GM18858 (cell line): ENCODE data around the gene TUBGCP2.

Source experiments
- ATAC-seq: cut with Tn5 transposase; IDR thresholded peaks from one replicate; pipeline ENCODE4 v1.9.1; 2021; ENCODE audit not compliant: unreplicated experiment

Gene TUBGCP2

DNA sequence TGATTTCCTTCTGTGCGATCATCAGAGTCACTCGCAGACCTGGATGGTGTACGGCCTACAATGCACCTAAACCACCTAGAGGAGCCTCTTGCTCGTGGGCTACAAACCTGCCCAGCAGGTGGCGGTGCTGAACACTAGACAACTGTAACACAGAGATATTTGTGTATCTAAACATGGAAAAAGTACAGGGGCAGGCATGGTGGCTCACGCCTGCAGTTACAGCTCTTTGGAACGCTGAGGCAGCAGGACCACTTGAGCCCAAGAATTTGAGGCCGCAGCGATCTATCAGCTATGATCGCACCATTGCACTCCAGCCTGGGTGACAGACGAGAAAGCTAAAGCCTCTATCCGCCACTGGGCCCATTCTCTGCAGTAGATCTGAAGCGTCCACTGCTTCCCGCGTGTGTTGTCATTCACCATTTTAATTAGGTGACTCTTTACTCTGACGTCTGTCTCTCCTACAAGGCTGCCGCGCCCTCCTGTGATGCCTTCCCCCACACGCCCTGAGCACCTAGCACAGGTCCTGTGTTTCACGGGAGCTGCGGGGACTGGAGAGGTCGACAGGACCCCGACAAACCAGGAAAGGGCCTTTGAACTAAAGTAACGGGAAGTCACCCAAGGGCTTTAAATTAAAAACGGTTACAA lies 774 bp downstream of the TUBGCP2 start:
- peak; percentile 45 for ATAC-seq

DNA sequence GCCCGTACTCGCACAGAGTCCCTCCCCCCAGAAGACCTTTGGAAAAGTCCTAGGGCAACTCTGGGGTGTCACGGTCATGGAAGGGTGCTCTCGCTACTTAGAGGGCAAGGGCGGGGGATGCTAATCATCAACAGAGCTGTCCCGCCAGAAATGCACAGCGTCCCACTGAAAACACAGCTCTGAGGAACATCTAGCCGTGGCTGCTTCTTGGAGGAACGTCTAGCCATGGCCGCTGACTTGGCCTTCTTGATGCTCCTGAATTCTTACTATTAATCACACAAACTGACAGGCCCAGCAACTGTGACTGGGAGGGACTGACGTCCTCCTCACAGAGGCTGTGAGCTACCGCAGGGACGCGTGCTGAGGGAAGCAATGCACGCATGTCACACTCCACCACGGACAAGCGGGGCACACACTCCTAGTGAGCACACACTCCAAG lies 1.7 kb downstream of the TUBGCP2 start:
- no peak for ATAC-seq

DNA sequence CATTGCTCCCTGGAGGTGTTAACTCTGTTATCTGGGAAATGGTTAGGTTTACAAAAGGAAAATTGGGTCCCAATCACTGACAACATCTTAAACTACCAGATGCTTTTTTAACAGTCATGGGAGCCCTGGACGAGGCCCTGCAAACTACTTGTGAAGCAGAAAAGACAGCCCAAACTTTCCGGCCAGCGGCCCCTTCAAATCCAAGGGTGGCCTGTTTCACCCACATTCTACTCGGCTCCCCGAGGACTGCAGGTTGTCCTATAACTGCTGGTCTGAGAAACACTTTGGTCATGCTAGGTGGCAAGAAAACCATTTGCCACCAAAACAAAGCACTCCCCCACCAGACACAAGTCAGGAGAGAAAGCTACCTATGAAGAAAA lies 2.6 kb downstream of the TUBGCP2 start:
- no peak for ATAC-seq

DNA sequence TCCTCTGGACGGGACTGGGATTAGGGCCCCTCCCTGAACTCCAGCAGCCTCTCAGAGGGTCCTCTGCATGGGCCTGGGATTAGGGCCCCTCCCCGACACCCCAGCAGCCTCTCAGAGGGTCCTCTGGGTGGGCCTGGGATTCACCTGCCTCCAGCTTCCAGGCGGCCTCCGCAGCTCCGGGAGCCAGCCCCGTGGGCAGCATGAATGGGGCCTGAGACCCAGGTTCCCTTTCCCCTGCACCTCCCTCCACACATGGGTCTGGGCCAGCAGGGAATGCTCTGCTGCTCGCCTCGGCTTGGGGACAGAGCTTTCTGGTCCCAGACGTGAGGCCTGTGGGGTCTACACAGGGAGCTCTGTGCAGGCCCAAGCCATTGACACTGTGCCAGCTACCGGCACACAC lies 5.5 kb downstream of the TUBGCP2 start:
- no peak for ATAC-seq

DNA sequence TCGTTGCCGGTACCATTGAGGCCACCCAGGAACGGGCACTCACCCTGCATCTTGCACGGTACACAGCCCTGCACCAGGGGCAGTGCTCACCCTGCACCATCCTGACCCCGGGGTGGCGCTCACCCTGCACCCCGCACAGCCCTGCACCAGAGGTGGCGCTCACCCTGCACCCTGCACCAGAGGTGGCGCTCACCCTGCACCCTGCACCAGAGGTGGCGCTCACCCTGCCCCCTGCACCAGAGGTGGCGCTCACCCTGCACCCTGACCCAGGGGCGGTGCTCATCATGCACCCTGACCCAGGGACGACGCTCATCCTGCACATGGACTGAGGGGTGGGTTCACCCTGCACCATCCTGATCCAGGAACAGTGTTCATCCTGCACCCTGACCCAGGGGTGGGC lies 6.4 kb downstream of the TUBGCP2 start:
- no peak for ATAC-seq

DNA sequence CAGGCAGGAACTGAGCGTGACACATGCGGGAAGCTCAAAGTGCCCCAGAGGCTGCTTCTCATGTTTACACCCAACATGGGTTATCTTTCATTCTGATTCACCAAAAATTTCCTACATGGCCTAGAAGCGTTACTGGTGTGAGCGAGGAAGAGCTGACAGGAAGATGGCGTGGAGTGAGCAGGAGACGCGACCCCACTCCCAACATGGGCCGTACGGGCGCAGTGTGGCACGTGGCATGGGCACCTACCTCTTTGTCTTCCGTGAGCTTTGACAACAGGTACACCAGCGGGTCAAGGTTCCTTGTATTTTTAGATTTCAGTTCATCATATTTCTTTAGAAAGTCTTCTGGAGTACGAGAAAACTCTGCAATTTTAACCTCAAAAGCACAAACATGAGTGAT lies 8.9 kb downstream of the TUBGCP2 start:
- ATAC-seq: no peak

DNA sequence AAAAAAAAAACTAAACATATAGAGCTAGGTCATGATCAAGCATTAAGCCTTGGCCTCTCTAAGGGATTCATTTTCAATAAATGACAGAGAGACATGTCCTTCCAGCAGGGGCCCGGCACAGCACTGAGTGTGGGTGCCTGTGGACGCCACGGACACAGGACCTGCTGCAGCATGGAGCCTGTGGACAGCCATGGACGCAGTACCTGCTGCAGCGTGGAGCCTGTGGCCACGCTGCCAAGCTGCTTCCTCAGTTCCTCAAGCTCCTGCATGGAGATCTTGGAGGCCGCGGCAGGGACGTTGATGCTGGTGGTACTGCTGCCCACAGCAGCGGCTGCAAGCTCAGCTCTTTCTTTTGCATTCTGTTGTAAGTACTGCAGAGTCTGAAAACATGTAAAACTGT lies 9.4 kb downstream of the TUBGCP2 start:
- no peak for ATAC-seq

DNA sequence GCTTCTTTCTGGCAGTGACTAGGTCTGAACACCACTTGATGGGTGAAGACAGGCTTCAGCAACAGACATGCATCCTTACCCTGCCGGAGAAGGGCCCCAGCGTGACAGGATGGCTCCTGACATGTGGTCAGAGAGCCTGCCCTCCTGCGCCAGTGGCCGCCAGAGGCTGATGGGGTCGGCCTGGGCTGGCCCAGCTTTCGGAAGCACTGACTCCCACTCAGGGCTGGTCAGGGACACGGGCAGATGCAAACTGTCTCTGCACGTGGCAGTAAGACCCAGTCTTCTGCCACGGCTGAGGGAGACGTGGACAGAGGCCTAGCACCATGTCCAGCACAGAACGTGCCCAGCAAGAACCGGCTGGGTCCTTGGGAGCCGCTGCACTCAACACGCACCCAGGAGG lies 10.2 kb downstream of the TUBGCP2 start:
- ATAC-seq: no peak

DNA sequence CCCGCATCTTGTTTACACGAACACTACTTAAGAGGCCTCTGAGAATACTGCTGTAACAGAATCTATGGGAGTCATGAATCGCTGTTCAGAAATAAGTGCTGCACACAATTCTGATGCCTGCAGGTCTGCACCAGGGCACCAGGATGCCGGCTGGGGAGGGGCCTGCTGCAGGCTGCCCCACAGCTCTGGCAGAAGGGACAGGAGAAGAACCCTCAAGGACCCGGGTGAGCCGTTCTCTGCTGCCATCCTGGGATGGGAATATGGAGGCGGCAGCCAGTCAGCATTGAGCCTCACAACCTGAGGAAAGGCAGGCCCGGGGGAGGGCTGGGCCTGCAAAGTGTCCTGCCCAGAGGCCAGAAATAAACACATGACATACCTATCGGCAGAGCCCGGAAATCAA lies 11.2 kb downstream of the TUBGCP2 start:
- ATAC-seq: no peak

DNA sequence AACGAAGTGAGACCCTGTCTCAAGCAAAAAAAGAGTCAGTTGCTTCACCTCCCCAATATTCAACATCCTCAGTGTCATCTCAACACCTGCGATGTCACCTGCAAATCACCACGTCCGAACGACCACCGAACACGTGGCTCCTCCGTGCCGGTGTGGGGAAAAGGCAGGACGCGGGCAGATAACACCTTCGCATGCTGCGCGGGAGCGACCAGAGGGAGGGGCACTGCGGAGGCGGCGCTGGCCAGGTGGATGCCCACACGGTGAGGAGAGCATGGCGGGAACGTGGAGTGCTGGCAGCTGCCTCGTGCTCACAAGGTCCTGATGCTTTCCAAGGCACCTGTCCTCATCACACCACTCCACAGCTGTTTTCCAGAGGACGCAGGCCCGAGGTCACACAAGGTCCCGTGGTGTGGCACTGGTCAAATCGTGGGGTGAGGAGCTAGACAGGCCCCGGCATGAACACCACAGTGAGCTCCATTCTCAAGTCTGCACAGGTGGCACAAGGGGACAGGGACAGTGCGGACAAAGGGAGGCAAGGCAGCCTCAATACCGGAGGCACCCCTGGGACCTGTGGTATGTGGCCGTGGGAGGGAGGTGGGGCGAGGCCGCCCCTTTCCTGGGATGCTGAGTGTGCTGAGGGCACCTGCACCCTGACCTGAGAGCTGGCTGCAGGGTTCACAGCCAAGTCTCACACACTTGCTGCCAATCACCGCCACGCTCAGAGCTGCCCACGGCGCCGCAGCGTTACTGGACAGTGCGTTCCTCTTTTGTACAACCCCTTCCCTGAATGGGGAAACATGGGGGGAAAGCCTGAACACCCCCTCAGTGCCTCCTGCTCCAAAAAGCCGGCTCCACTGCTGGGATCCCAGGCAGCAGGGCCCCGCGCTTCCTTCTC lies 13.0 kb downstream of the TUBGCP2 start:
- no peak for ATAC-seq

DNA sequence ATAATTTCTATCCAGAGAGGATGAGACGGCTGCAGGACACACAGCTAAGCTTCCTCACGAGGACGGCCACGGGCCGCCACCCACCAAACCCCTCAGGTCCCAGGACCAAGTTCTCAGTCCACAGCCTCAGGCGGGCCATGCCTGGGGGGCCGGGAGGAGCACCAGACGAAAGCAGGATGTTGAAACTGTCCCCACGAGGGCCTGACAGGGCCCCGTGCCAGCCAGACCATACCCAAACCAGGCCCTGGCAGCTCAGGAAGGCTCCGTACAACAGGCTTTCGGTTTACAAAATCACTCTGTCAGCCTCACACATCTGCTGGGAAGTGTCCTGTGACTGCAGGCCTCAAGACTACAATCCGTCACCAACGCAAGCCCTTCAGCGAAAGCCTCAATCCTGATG lies 14.5 kb downstream of the TUBGCP2 start:
- no peak for ATAC-seq

DNA sequence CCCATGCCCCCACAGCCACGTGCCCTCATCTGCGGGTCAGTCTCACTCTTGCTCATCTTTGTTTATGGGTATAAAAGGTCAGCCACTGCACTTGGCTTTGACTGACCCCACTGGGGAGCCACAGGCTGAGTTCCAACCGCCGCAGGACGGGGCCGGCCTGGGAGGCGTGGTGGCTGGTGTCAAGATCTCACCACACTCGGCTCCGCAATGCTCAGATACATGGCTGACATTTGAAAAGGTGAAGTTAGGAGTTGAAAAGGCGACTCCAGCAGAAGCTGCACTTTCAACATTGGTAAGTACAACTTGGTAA lies 14.9 kb downstream of the TUBGCP2 start:
- no peak for ATAC-seq

DNA sequence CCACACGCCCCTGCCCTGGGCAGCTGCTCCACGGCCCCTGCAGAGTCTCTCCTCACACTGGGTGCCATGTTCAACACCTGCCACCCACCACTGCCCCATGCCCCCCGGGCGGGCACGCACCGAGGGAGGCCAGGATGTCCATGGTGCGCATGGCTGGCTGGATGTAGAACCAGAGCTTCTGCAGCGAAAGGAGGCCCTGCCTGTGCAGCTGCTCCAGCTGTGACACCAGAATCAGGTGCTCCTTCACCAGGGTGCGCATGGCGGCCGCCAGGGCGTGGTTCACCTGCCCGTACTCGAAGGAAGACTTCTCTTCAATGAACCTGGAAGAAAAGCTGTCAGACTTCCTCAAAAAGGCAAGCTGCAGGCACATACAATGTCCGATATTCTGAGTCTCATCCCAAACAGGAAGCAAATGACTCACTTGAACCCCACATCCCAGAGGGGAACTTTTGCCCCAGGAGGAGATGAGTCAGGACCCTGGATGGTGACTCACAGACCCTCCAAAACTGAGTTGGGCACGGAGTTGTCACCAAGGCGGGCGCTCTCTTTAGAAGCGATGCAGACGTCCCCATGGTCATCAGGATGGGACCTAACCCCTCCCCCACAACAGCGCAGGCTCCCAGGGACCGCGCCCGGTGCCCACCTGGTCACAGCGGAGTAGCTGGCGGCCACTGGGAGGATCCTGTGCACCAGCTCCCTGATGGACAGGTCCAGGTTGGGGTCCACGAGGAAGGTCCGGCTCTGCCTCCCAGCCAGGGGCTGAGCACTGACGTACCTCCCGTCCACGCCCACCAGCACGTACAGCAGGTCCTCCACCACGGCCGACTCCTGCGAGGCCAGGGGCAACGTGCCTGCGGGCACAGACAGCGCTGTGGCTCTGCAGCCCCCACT lies 15.5 kb downstream of the TUBGCP2 start:
- ATAC-seq: no peak

DNA sequence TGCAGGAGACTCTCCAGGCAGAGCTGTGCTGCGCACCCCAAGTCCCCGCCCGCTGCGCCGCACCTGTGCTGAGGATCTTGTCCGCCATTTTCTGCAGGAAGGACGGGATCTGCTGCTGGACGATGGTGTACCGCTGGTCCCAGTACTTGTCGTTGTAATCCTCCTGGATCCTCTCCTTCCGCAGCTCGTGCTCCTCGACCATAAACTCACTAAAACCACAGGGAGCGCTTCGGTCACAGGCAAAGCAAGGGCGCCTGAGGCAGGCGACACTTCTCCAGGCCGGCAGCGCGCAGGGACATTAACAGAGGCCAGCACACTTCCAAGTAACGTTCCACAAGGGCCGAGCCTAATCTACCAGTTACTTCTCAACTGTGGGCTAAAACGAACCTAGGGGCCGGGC lies 18.9 kb downstream of the TUBGCP2 start:
- no peak for ATAC-seq

DNA sequence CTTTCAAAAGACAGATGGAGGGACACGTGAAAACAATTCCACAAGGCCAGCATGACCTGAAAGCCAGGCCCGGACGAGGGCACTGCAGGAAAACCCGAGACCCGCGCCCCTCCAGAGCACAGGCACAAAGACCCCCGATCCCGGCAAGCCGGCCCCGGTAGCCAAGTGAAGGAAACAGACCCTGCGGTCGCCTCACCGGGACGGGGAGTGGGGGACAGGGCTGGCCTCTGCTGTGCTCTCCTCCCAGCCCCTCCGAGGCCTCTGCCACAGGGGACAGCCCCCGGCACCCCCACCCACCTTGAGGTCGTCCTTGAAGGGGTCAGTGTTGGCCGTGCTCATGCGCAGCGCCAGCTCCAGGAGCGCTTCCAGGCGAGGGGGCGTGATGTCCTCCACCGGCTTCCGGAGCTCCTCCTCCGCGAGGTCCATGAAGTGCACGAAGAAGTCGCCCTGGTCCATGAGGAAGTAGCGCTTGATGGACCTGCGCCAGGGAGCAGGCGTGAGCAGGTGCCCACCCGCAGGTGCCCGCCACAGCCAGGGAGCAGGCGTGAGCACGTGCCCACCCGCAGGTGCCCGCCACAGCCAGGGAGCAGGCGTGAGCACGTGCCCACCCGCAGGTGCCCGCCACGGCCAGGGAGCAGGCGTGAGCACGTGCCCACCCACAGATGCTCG lies 20.7 kb downstream of the TUBGCP2 start:
- ATAC-seq: no peak

DNA sequence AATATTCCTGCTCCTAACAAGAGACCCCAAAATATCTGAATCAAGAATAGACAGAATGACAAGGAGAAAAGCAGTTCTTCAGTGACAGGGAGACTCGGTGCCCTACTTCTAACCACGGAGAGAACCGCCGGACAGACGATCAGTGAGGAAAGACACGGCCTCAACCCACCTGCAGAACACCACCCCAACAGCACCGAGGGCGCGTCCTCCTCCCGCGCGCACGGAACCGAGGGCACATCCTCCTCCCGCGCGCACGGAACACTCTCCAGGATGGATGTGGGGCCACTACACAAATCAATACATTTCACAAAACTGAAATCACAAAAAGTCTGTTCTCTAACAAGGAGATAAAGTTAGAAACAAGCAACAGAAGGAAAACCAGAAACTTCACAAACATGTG lies 22.3 kb downstream of the TUBGCP2 start:
- ATAC-seq: no peak

DNA sequence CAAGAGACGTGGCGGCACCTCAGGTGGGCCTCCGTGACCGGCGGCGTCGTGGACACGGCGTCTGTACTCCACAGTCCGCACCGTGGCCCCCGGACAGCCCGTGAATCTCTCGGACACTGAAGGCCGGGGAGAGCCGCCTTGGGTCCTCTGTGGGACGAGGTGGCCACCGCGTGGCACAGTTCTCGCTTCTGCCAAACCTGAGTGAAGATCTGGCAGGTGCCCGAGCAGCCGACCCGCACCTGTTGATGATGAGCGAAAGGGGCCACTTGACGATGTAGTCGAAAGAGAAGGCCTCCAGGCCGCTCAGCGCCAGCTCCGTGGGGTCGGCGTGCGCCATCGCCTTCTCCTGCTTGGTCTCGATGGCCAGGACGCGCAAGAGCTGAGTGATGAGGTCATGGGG lies 23.5 kb downstream of the TUBGCP2 start:
- ATAC-seq: no peak

DNA sequence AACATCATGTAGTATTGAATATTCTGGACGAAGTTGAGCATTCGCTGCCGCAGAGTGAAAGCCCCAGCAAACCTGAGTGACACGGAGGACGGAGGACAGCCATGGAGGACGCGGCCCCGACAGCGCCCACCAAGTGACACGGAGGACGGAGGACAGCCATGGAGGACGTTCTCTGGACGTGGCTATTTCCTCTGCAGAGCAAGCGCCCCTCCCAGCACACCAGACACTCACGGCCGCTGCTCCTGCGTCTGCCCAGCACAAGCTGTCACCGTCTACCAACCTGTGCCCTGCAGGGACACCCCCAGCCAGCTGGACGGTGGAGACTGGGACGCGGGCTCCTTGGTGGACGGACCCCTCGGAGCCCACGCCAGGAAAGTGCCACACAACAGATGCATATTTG lies 24.7 kb downstream of the TUBGCP2 start:
- ATAC-seq: no peak

DNA sequence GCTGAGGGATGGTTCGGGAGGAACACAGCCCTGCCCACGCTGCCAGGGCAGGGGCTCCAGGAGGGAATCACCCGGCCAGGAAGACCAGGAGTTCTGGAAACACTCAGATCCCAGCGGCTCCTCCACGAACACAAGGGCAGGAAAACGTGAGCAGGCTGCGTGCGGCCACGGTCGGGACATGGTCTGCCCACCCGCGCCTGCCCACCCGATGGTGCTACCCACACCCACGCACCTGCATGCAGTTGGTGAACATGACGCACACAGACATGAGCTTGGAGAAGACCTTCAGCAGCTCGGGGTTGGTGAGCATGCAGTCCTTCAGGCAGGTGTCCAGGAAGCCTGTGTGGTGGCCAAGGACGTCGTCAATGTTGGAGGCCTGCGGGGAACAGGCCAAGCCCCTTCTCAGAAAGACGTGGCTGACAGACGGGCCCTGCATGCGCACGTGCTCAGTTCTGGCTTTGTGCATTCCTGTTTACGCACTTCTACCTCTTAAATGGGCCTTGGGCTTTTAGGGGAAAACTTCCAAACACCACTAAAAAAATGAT lies 25.8 kb downstream of the TUBGCP2 start:
- ATAC-seq: no peak

DNA sequence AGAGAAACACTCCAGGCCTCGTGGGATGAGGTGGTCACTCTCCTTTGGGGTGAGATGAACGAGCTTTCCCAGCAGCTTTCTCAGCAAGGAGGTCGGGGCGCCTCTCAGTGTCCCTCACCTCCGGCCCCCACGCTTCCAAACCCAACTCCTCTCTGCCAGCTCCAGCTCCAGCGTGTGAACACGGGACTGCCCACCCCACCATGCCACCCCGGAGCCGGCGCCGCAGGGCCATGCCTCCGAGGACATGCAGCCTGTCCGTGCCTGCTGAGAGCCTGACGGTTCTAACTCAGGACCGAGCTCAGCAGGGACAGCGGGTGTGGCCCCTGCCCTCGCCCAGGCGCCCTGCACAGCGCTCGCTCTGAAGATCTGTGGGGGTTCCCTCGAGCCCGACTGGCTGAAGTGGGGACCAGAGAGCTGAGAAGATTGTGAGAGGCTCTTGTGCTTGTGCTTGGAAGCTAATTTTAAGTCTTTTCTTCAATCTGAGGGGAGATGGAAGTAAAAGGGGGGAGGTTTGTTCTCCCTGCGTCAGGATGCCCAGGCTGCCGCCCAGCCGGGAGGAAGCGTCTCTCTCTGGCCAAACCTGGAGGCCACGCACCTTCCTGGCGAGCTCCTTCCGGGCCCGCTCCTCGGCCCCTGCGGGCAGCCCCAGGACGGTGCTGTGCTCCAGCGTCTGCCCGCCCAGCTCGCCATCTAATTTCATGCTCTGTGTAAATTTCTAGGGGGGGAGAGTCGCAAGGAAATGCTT lies 26.9 kb downstream of the TUBGCP2 start:
- no peak for ATAC-seq
